ENCODE data around the gene TIPIN. TPM values are rescaled to one million over a fixed set of nuclear protein-coding genes. Genes with fewer than 3 reads are reported as not detected.
A peak's percentile ranks its signal among the peaks of the same experiment; 100 is the strongest.

TIPIN gene
- total RNA-seq, 1 donor from 2014 or later, result 10.8 TPM

DNA sequence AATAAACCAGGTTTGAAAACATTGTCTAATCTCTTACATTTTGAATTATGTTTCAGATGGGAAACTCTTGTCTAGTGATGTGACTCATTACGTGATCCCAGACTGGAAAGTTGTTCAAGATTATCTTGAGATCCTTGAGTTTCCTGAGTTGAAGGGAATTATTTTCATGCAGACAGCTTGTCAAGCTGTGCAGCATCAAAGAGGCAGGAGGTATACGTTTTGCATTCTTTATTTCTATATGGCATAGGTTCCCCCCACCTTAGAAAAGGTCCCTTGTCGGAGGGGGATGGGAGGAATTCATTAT, 61.6 kb downstream of the TIPIN start:
- CTCF ChIA-PET, result interaction anchor here (1.3 to 4.8 kb wide), 2 partner anchors 10 to 204 kb away, joined by 3 to 17 read pairs; no protein-coding TSS in a partner anchor
- DNase-seq (no peak), ATAC-seq (ENCODE audit: low read depth) (no peak)
- Mint-ChIP-seq H3K36me3 (ENCODE audit: low read depth) (peaks cover 17% of the 10 kb centered on the region), H3K27me3 (no peaks in the 10 kb centered on the region), H3K27ac (peak overlapping the region; percentile 81), H3K9me3 (no peaks in the 10 kb centered on the region), H3K4me1 (peaks cover 28% of the 10 kb centered on the region), H3K4me3 (peak overlapping the region; percentile 82)
- POLR2A ChIA-PET, result interaction anchor here (0.6 to 2.1 kb wide), 9 partner anchors 59 to 1262 kb away, joined by 3 to 11 read pairs (median 5); partner anchors contain the start of genes RAB11A, RPL4, SNAPC5 and TIPIN
- intact Hi-C loops (cut with micrococcal nuclease), result loop anchor here (1.0 to 10.0 kb wide), 5 partner anchors 61 to 990 kb away; partner anchors contain the start of genes RNU5B-1, SNAPC5 and TIPIN
- no peak for TF ChIP-seq CTCF (IDR thresholded peaks at IDR 0.05)

- no peaks in the 10 kb centered on the region for H3K9me3 Mint-ChIP-seq
- DNase-seq (no peak), ATAC-seq (ENCODE audit: low read depth) (peak; percentile 29)
- H3K4me3 Mint-ChIP-seq, result peak overlapping the region; percentile 82
- peak overlapping the region; percentile 81 for H3K27ac Mint-ChIP-seq
- peaks cover 17% of the 10 kb centered on the region for H3K36me3 Mint-ChIP-seq (ENCODE audit: low read depth)
- no peak for TF ChIP-seq CTCF (IDR thresholded peaks at IDR 0.05)
- ChIA-PET POLR2A (interaction anchor here (0.6 to 2.1 kb wide), 11 partner anchors 60 to 1262 kb away, joined by 3 to 11 read pairs (median 4); partner anchors contain the start of genes CLPX, RAB11A, RNU5B-1 and RPL4), CTCF (interaction anchor here (0.9 to 4.8 kb wide), 3 partner anchors 9 to 204 kb away, joined by 3 to 17 read pairs (median 3); partner anchors contain the start of gene SNAPC5)
- intact Hi-C loops (cut with micrococcal nuclease), result loop anchor here (1.0 to 10.0 kb wide), 5 partner anchors 62 to 990 kb away; partner anchors contain the start of genes RNU5B-1, SNAPC5 and TIPIN
- H3K27me3 Mint-ChIP-seq, result no peaks in the 10 kb centered on the region
- H3K4me1 Mint-ChIP-seq, result peaks cover 28% of the 10 kb centered on the region
Measured at GRCh38 chr15:66294157-66294931, 62.1 kb downstream of the TIPIN start.

DNA sequence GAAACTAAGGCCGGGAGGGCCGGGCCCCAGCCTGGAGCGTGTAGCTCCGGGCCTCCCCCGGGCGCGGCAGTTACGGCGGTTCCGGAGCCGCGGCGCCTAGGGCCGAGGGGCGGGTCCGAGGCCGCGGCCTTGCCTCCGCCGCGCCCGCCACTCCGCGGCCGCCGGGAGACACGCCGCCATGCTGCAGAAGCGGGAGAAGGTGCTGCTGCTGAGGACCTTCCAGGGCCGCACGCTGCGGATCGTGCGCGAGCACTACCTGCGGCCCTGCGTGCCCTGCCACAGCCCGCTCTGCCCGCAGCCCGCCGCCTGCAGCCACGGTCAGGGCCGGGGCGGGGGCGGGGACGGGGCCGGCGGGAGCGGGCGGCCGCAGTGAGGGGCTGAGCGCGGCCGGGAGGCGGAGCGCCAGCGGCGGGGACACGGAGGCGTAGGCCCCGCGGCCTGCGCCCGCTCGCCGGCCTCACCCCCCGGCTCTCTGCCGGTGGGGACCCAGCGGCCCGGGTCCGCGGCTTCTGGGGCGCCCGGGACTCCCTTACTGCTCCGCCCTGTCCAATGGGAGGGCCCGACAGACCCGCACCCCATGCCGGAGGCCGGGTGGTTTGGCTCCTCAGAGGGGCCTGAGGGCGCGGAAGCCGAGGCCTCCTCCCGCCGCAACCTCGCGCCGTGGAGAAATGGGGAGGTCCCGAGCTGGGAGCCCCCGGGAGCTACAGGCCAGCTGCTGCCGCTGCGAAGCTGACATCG, 62.9 kb downstream of the TIPIN start, which contains the start of gene DIS3L:
Gene DIS3L, plus strand, starts transcription at position 150 of the 738 bp plus-strand sequence. Its CDS starts 29 bp downstream, at position 179.
- H3K4me1 Mint-ChIP-seq, result peaks cover 28% of the 10 kb centered on the region
- intact Hi-C loops (cut with micrococcal nuclease), result loop anchor here (1.0 to 10.0 kb wide), 7 partner anchors 63 to 989 kb away; partner anchors contain the start of genes RAB11A, RNU5B-1, RPL4 and SNAPC5

More for the DNA sequence above, 62.9 kb downstream of the TIPIN start, which contains the start of gene DIS3L:
- ChIA-PET CTCF (interaction anchor here (0.9 to 4.8 kb wide), 3 partner anchors 8 to 205 kb away, joined by 3 to 17 read pairs (median 3); partner anchors contain the start of gene SNAPC5), POLR2A (interaction anchor here (1.0 to 2.1 kb wide), 10 partner anchors 61 to 1108 kb away, joined by 3 to 11 read pairs (median 4); partner anchors contain the start of genes CLPX, RAB11A, RNU5B-1 and RPL4)
- H3K36me3 Mint-ChIP-seq (ENCODE audit: low read depth), result peaks cover 10% of the 10 kb centered on the region
- TF ChIP-seq CTCF (IDR thresholded peaks at IDR 0.05), result no peak
- H3K9me3 Mint-ChIP-seq, result no peaks in the 10 kb centered on the region
- H3K27me3 Mint-ChIP-seq, result no peaks in the 10 kb centered on the region
- peak within 1 kb of the TSS; percentile 89 for H3K27ac Mint-ChIP-seq
- DNase-seq (peak; percentile 74), ATAC-seq (ENCODE audit: low read depth) (peak; percentile 82)
- H3K4me3 Mint-ChIP-seq, result peak within 1 kb of the TSS; percentile 82
